Measurements from ENCODE around the gene SLITRK4.

SLITRK4 gene

GRCh38 chrX:143635915-143636314, at the start of gene SLITRK4:
Gene SLITRK4 (minus strand): TSS chrX:143636101. CDS start chrX:143631108, 4,993 bp downstream.
- Histone ChIP-seq H3K36me3 (ENCODE audit: control insufficient read depth, insufficient read depth, low read length) (no peaks in the 10 kb centered on the region), H3K9me3 (ENCODE audit: control insufficient read depth, insufficient read depth, low read length) (peaks cover 24% of the 10 kb centered on the region; the same call in 1 of the 2 replicates), H3K27ac (ENCODE audit: low read depth, low read length) (peak within 1 kb of the TSS; percentile 69), H3K27me3 (ENCODE audit: control insufficient read depth, insufficient read depth, low read length) (peaks cover 22% of the 10 kb centered on the region), H3K9ac (ENCODE audit: low read depth, low read length) (peak within 1 kb of the TSS; percentile 20; the same call in 1 of the 2 replicates), H3K4me3 (ENCODE audit: low read depth, low read length) (peak within 1 kb of the TSS; percentile 70), H3K4me1 (ENCODE audit: control insufficient read depth, insufficient read depth, low read length) (peaks cover 18% of the 10 kb centered on the region)

GRCh38 chrX:143683486-143683885, 47.6 kb upstream of the SLITRK4 start:
- Histone ChIP-seq H3K9ac (ENCODE audit: low read depth, low read length) (no peak overlapping the region), H3K27ac (ENCODE audit: low read depth, low read length) (no peak overlapping the region), H3K27me3 (ENCODE audit: control insufficient read depth, insufficient read depth, low read length) (no peaks in the 10 kb centered on the region), H3K4me3 (ENCODE audit: low read depth, low read length) (no peak overlapping the region), H3K36me3 (ENCODE audit: control insufficient read depth, insufficient read depth, low read length) (no peaks in the 10 kb centered on the region), H3K4me1 (ENCODE audit: control insufficient read depth, insufficient read depth, low read length) (no peaks in the 10 kb centered on the region), H3K9me3 (ENCODE audit: control insufficient read depth, insufficient read depth, low read length) (peaks cover 27% of the 10 kb centered on the region; the same call in 1 of the 2 replicates)

GRCh38 chrX:143674926-143675325, 39.0 kb upstream of the SLITRK4 start:
- no peak overlapping the region for H3K4me3 ChIP-seq (ENCODE audit: low read depth, low read length)
- H3K4me1 ChIP-seq (ENCODE audit: control insufficient read depth, insufficient read depth, low read length): no peaks in the 10 kb centered on the region
- H3K9me3 ChIP-seq (ENCODE audit: control insufficient read depth, insufficient read depth, low read length): peaks cover 26% of the 10 kb centered on the region
- H3K36me3 ChIP-seq (ENCODE audit: control insufficient read depth, insufficient read depth, low read length): no peaks in the 10 kb centered on the region
- H3K9ac ChIP-seq (ENCODE audit: low read depth, low read length): no peak overlapping the region
- no peak overlapping the region for H3K27ac ChIP-seq (ENCODE audit: low read depth, low read length)
- H3K27me3 ChIP-seq (ENCODE audit: control insufficient read depth, insufficient read depth, low read length): no peaks in the 10 kb centered on the region

GRCh38 chrX:143669395-143669794, 33.5 kb upstream of the SLITRK4 start:
- Histone ChIP-seq H3K27me3 (ENCODE audit: control insufficient read depth, insufficient read depth, low read length) (no peaks in the 10 kb centered on the region), H3K4me1 (ENCODE audit: control insufficient read depth, insufficient read depth, low read length) (no peaks in the 10 kb centered on the region), H3K36me3 (ENCODE audit: control insufficient read depth, insufficient read depth, low read length) (no peaks in the 10 kb centered on the region), H3K27ac (ENCODE audit: low read depth, low read length) (no peak overlapping the region), H3K9me3 (ENCODE audit: control insufficient read depth, insufficient read depth, low read length) (peaks cover 19% of the 10 kb centered on the region), H3K9ac (ENCODE audit: low read depth, low read length) (no peak overlapping the region), H3K4me3 (ENCODE audit: low read depth, low read length) (no peak overlapping the region)

GRCh38 chrX:143664302-143664701, 28.4 kb upstream of the SLITRK4 start:
- Histone ChIP-seq H3K4me3 (ENCODE audit: low read depth, low read length) (no peak overlapping the region), H3K4me1 (ENCODE audit: control insufficient read depth, insufficient read depth, low read length) (no peaks in the 10 kb centered on the region), H3K9ac (ENCODE audit: low read depth, low read length) (no peak overlapping the region), H3K27ac (ENCODE audit: low read depth, low read length) (no peak overlapping the region), H3K36me3 (ENCODE audit: control insufficient read depth, insufficient read depth, low read length) (no peaks in the 10 kb centered on the region), H3K27me3 (ENCODE audit: control insufficient read depth, insufficient read depth, low read length) (no peaks in the 10 kb centered on the region), H3K9me3 (ENCODE audit: control insufficient read depth, insufficient read depth, low read length) (peaks cover 16% of the 10 kb centered on the region; the same call in 1 of the 2 replicates)

GRCh38 chrX:143663755-143664154, 27.9 kb upstream of the SLITRK4 start:
- Histone ChIP-seq H3K9me3 (ENCODE audit: control insufficient read depth, insufficient read depth, low read length) (peaks cover 20% of the 10 kb centered on the region; the same call in 1 of the 2 replicates), H3K4me3 (ENCODE audit: low read depth, low read length) (no peak overlapping the region), H3K36me3 (ENCODE audit: control insufficient read depth, insufficient read depth, low read length) (no peaks in the 10 kb centered on the region), H3K4me1 (ENCODE audit: control insufficient read depth, insufficient read depth, low read length) (no peaks in the 10 kb centered on the region), H3K27ac (ENCODE audit: low read depth, low read length) (no peak overlapping the region), H3K27me3 (ENCODE audit: control insufficient read depth, insufficient read depth, low read length) (no peaks in the 10 kb centered on the region), H3K9ac (ENCODE audit: low read depth, low read length) (no peak overlapping the region)

- H3K4me1 ChIP-seq (ENCODE audit: control insufficient read depth, insufficient read depth, low read length): no peaks in the 10 kb centered on the region
- no peaks in the 10 kb centered on the region for H3K36me3 ChIP-seq (ENCODE audit: control insufficient read depth, insufficient read depth, low read length)
- H3K4me3 ChIP-seq (ENCODE audit: low read depth, low read length): no peak overlapping the region
- H3K27ac ChIP-seq (ENCODE audit: low read depth, low read length): no peak overlapping the region
- no peak overlapping the region for H3K9ac ChIP-seq (ENCODE audit: low read depth, low read length)
- no peaks in the 10 kb centered on the region for H3K27me3 ChIP-seq (ENCODE audit: control insufficient read depth, insufficient read depth, low read length)
- peaks cover 20% of the 10 kb centered on the region; the same call in 1 of the 2 replicates for H3K9me3 ChIP-seq (ENCODE audit: control insufficient read depth, insufficient read depth, low read length)
These were observed 25.4 kb upstream of the SLITRK4 start for GRCh38 chrX:143661286-143661685.

GRCh38 chrX:143648705-143649104, 12.8 kb upstream of the SLITRK4 start:
- Histone ChIP-seq H3K9ac (ENCODE audit: low read depth, low read length) (no peak overlapping the region), H3K36me3 (ENCODE audit: control insufficient read depth, insufficient read depth, low read length) (no peaks in the 10 kb centered on the region), H3K27ac (ENCODE audit: low read depth, low read length) (no peak overlapping the region), H3K9me3 (ENCODE audit: control insufficient read depth, insufficient read depth, low read length) (peaks cover 2% of the 10 kb centered on the region; the same call in 1 of the 2 replicates), H3K4me1 (ENCODE audit: control insufficient read depth, insufficient read depth, low read length) (no peaks in the 10 kb centered on the region), H3K27me3 (ENCODE audit: control insufficient read depth, insufficient read depth, low read length) (no peaks in the 10 kb centered on the region), H3K4me3 (ENCODE audit: low read depth, low read length) (no peak overlapping the region)

- H3K4me1 ChIP-seq (ENCODE audit: control insufficient read depth, insufficient read depth, low read length): no peaks in the 10 kb centered on the region
- H3K9ac ChIP-seq (ENCODE audit: low read depth, low read length): no peak overlapping the region
- no peak overlapping the region for H3K27ac ChIP-seq (ENCODE audit: low read depth, low read length)
- no peaks in the 10 kb centered on the region for H3K36me3 ChIP-seq (ENCODE audit: control insufficient read depth, insufficient read depth, low read length)
- no peaks in the 10 kb centered on the region for H3K27me3 ChIP-seq (ENCODE audit: control insufficient read depth, insufficient read depth, low read length)
- H3K9me3 ChIP-seq (ENCODE audit: control insufficient read depth, insufficient read depth, low read length): peaks cover 5% of the 10 kb centered on the region; the same call in 1 of the 2 replicates
- no peak overlapping the region for H3K4me3 ChIP-seq (ENCODE audit: low read depth, low read length)
These were observed 6.5 kb upstream of the SLITRK4 start for GRCh38 chrX:143642426-143642825.

GRCh38 chrX:143636831-143637230, 930 bp upstream of the SLITRK4 start:
- peaks cover 20% of the 10 kb centered on the region; the same call in 1 of the 2 replicates for H3K9me3 ChIP-seq (ENCODE audit: control insufficient read depth, insufficient read depth, low read length)
- peaks cover 22% of the 10 kb centered on the region for H3K27me3 ChIP-seq (ENCODE audit: control insufficient read depth, insufficient read depth, low read length)
- H3K36me3 ChIP-seq (ENCODE audit: control insufficient read depth, insufficient read depth, low read length): no peaks in the 10 kb centered on the region
- H3K4me1 ChIP-seq (ENCODE audit: control insufficient read depth, insufficient read depth, low read length): peaks cover 18% of the 10 kb centered on the region
- no peak overlapping the region for H3K27ac ChIP-seq (ENCODE audit: low read depth, low read length)
- H3K9ac ChIP-seq (ENCODE audit: low read depth, low read length): no peak overlapping the region
- peak overlapping the region; percentile 58 for H3K4me3 ChIP-seq (ENCODE audit: low read depth, low read length)

- no peak overlapping the region; the same call in 1 of the 2 replicates for H3K9ac ChIP-seq (ENCODE audit: low read depth, low read length)
- peaks cover 18% of the 10 kb centered on the region for H3K4me1 ChIP-seq (ENCODE audit: control insufficient read depth, insufficient read depth, low read length)
- H3K36me3 ChIP-seq (ENCODE audit: control insufficient read depth, insufficient read depth, low read length): no peaks in the 10 kb centered on the region
- peak overlapping the region; percentile 70 for H3K4me3 ChIP-seq (ENCODE audit: low read depth, low read length)
- H3K27me3 ChIP-seq (ENCODE audit: control insufficient read depth, insufficient read depth, low read length): peaks cover 22% of the 10 kb centered on the region
- no peak overlapping the region for H3K27ac ChIP-seq (ENCODE audit: low read depth, low read length)
- peaks cover 32% of the 10 kb centered on the region for H3K9me3 ChIP-seq (ENCODE audit: control insufficient read depth, insufficient read depth, low read length)
These were observed 1.0 kb downstream of the SLITRK4 start for GRCh38 chrX:143634663-143635455.
